Measurements from ENCODE around the gene MOB1A.
A peak's percentile ranks its signal among the peaks of the same experiment; 100 is the strongest.
"Not testable (repeated sequence)": the region's sequence is repeated elsewhere in the genome, so short reads cannot be mapped to it uniquely, and the experiment has no call there.

Gene MOB1A
- 297 to 662 (median 491) reads per million in 17 experiments for total RNA-seq

GRCh38 chr2:74178211-74179062 lies at the start of gene MOB1A:
TSS of gene MOB1A (minus strand) at chr2:74178879. CDS start at chr2:74178674, 205 bp downstream.
- peak; percentile 99 to 100 (median 100) for DNase-seq

- no peak for DNase-seq
Observed at GRCh38 chr2:74227646-74228045, 49.0 kb upstream of the MOB1A start.

GRCh38 chr2:74226648-74227213 lies 48.1 kb upstream of the MOB1A start:
- DNase-seq: no peak

- DNase-seq: no peak
Observed at GRCh38 chr2:74225698-74226459, 47.2 kb upstream of the MOB1A start.

DNA sequence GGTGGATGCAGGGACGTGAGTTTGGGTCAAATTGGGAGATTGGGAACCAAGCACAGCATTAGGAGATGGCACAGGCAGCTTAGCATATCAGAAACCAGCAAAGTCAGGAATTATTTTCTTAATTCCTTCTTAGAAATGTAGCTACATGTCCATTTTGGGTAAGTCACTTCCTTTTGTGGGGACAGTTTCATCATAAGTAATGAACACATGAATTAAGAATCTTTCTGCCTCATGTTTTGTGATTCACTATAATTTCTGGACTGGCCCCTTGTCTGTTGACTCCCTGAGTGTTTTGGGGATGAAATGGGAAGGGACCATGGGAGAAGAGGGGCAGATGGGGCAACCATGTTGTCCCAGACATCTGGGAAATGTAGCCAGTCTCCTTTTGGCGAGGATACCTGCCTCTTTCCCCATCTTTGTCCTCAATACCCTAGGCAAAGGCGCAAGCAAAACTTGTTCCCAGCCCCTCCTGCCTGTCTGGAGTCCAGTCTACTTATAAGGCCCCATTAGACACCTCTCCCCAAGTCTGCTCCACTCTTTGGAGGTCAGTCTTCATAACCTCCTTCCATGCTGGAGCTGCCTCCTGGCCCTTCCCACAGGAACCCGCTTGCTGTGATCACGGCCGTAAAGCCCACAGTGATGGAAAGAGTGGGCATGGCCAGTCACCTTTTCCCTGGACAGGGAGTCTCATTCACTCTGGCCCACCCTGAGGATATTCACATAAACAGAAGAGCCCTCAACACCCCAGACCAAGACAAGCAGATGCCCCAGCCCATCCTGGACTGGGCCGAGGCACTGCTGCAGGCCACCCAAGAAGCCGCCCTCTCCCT lies 45.5 kb upstream of the MOB1A start:
- peak in 2 of 4 experiments; percentile 27 to 48 for DNase-seq

- DNase-seq: no peak
Observed at GRCh38 chr2:74222300-74222650, 43.6 kb upstream of the MOB1A start.

DNA sequence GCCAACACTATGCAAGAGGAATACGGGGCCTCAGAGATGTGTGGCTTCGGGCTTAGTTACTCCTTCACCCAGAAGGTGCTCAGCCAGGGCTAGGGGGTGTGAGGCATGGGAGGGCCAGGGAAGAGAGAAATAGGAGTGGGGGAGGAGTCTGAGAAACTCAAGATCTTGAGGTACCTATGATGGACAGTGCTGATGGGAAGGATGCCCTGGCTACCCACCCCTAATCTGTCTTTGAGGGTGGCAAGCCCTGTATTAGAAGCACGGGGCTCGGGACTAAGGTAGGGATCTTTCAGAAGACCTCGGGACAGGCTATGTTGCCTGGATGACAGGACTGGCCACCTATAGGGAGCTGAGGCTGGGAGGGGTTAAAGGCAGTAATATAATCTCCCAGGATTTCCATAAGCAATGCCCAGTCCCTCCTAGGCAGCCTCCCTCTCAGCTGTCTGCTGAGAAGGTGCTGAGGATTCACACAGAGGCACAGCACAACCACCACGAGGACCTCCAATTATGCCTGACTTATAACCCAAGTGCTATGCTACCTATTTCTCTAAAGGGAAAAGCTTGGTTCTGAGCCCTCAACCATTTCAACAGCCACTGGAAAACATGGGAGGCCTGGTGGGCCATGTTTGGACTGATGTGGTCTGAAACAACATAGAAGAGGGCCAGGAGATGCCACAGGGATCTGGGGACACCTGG lies 43.1 kb upstream of the MOB1A start:
- DNase-seq: no peak

DNA sequence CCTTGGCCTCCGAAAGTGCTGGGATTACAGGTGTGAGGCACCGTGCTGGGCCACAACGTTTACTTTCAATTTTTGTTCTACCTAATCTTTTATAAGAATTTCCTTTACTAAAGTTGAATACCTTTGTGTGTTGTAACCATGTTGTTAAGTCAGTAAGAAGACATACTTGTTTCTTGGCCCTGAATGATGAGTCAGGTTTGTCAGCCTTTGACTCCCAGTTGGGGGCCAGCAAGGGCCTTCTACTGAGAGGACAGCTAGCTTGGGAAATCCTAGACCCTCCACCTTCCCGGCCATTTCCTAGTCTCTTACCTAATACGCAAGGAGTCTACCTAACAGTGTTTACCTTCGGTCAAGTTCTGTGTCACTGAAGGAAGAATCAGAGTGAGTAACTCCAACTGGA lies 42.4 kb upstream of the MOB1A start:
- no peak for DNase-seq

GRCh38 chr2:74219846-74220486 lies 41.3 kb upstream of the MOB1A start:
- DNase-seq: no peak

GRCh38 chr2:74216642-74217041 lies 38.0 kb upstream of the MOB1A start:
- DNase-seq: no peak

DNA sequence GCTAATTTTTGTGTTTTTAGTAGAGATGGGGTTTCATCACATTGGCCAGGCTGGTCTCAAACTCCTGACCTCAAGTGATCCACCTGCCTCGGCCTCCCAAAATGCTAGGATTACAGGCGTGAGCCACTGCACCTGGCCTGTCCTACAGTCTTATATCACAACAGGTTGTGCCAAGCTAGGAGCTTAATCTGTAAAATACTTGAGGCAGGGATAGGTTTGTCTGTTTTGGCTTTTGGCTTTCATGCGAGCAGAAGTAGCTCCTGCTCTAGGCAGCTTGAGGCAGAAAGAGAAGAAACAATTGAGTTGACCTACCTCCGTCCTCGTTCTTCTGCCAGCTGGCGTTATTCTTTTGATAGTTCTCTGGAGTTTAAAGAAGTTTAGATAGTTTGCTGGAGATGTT lies 37.1 kb upstream of the MOB1A start:
- not testable (repeated sequence) for DNase-seq

GRCh38 chr2:74212702-74213410 lies 34.2 kb upstream of the MOB1A start:
- DNase-seq: no peak

- peak; percentile 18 to 59 (median 44) for DNase-seq
Observed at GRCh38 chr2:74206180-74206688, 27.6 kb upstream of the MOB1A start.

DNA sequence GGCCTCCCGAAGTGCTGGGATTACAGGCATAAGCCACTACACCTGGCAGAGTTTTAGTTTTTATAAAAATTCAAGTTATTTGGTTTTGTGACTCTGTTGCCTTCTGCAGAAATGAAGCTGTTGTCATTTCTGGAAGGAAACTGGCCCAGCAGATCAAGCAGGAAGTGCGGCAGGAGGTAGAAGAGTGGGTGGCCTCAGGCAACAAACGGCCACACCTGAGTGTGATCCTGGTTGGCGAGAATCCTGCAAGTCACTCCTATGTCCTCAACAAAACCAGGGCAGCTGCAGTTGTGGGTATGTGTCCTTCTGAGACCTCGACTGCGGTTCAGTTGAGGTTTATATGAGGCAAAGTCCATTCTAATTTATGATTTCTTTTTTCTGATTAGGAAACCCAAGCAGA lies 26.9 kb upstream of the MOB1A start:
- no peak for DNase-seq

DNA sequence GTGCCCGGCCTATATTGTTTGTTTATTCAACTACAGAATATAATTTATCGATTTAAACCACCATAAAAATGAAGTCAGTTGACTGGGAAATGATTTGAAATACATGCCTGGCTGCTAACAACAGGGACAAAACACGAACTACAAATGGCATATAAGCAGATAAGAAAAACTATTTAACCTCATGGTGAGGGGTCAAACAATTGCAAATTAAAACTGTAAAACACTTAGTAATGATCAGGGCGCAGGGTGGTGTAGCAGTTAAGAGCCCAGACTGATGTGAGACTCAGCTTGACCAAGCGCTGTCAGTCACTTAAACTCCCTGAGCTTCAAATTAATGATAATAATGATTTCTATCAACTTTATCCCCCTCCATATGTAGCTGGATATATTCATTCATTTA lies 26.4 kb upstream of the MOB1A start:
- no peak for DNase-seq

DNA sequence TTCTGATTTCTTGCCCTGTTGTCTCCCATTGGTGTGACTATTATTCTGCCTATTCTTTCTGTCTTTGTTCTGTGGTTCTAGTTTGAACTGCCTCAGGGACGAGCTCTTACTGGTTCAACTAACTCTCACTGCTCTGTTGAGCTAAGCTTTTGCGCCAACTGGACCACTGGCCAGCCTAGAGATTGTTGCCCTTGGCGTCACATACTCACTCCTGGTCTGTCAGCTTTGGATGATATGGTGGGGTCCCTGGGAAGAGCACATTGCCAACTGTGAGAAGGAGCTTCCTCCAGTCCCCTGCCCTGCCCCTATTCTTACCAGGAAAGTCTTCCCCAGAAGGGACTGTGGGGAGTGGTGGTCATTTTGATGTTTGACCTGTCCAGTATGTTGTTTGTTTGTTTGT lies 25.8 kb upstream of the MOB1A start:
- no peak for DNase-seq

DNA sequence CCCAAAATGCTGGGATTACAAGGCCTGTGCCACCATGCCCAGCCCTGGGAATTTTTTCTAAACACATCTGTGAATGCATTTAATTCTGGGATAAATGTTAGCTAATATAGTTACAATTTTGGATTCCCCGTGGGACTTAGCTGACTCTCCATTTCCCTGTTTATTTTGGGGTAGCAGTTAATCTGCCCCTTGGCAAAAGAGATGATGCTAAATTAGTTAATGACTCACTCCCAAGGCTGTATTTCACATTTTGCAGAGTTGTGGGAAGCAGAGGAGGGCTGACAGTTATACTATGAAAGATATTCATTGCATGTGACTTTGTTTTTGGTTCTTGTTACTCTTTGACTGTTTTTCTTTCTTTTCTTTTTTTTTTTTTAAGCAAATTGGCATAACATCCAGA lies 22.9 kb upstream of the MOB1A start:
- DNase-seq: peak; percentile 26 to 65 (median 40)

DNA sequence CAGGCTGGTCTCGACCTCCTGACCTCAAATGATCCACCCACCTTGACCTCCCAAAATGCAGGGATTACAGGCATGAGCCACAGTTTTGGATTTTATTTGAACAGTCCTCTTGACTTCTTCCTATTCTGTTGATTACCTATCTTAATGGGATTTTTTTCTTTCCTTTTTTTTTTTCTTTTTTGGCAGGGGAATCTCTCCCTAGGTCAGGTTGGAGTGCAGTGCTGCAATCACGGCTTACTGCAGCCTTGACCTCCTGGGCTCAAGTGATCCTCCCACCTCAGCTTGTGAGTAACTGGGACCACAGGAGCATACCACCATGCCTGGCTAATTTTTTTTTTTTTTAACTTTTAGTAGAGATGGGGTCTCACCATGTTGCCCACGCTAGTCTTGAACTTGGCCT lies 22.5 kb upstream of the MOB1A start:
- DNase-seq: no peak

GRCh38 chr2:74199871-74200305 lies 21.2 kb upstream of the MOB1A start:
- peak; percentile 42 to 74 (median 70) for DNase-seq

GRCh38 chr2:74199275-74199701 lies 20.6 kb upstream of the MOB1A start:
- DNase-seq: peak in 1 of 4 experiments; percentile 32

Data from suppressor macrophage (primary cell).